ENCODE measurements around the gene LTV1.

- TF ChIP-seq CTCF (IDR thresholded peaks at IDR 0.05): no peak
- no peak for TF ChIP-seq EZH2 (IDR thresholded peaks at IDR 0.05; ENCODE audit: borderline replicate concordance, insufficient read depth, low read depth, low read length, poor library complexity, severe bottlenecking)
Observed at GRCh38 chr6:143867236-143867635, 24.1 kb downstream of the LTV1 start.

Data from B cell (primary cell).